HEK293 (cell line): ENCODE measurements around the gene MAPK11.

Experiments used
- CTCF ChIA-PET: fragments of 350-600 bp; formaldehyde crosslinking; extraction: SDS; loops from one replicate; lab custom pipeline; 2021; ENCODE audit warnings: antibody characterized with exemption; lab: Yijun Ruan, JAX
- POLR2A ChIA-PET: fragments of 300-600 bp; formaldehyde crosslinking; extraction: SDS; loops from one replicate; lab custom pipeline; 2020; ENCODE audit warnings: antibody characterized with exemption, inconsistent platforms; lab: Yijun Ruan, JAX
- H3K27ac ChIP-seq: fragments of 200-500 bp; sonication (Bioruptor generic); 2 replicates; pipeline ENCODE4 v1.5.1; 2014; ENCODE audit warnings: low read depth, low read length, control low read depth, inconsistent platforms; ENCODE audit errors: extremely low read depth
- H3K36me3 ChIP-seq, 2 experiments: fragments of 200-500 bp in 1 of 2; sonication (Bioruptor generic) in 1 of 2; 1 replicate in 1 of 2; 2 replicates in 1 of 2; pipeline ENCODE4 v1.5.1; 2014 to 2017; ENCODE audit warnings: inconsistent platforms in 2 of 2, low read length in 2 of 2; ENCODE audit not compliant: control insufficient read depth in 2 of 2, insufficient read depth in 1 of 2
- H3K4me1 ChIP-seq: fragments of 200-500 bp; sonication (Bioruptor generic); 2 replicates; pipeline ENCODE4 v1.5.1; 2014; ENCODE audit warnings: mild to moderate bottlenecking, low read length, inconsistent platforms; ENCODE audit not compliant: control insufficient read depth, insufficient read depth
- H3K4me3 ChIP-seq: 2 replicates; pipeline ENCODE4 v1.5.1; 2011; ENCODE audit warnings: low read depth, mild to moderate bottlenecking, control low read depth, low read length, moderate library complexity
- H3K9me3 ChIP-seq: fragments of 200-500 bp; sonication (Bioruptor generic); 2 replicates; pipeline ENCODE4 v1.5.1; 2014; ENCODE audit warnings: low read depth, low read length, inconsistent platforms; ENCODE audit not compliant: control insufficient read depth, insufficient read depth
- BCL11A ChIP-seq: fragments of 450-650 bp; formaldehyde crosslinking; IDR thresholded peaks from 2 replicates; pipeline ENCODE4 v1.5.1; 2016; ENCODE audit warnings: low read depth, missing biosample characterization, missing genetic modification characterization
- BCL11B ChIP-seq: fragments of 450-650 bp; formaldehyde crosslinking; IDR thresholded peaks from 2 replicates; pipeline ENCODE4 v1.5.1; 2016; ENCODE audit warnings: low read depth, missing biosample characterization, missing genetic modification characterization
- FEZF1 ChIP-seq: fragments of 450-650 bp; formaldehyde crosslinking; IDR thresholded peaks from 2 replicates; pipeline ENCODE4 v1.5.1; 2016; ENCODE audit warnings: missing biosample characterization, missing genetic modification characterization
- ZNF121 ChIP-seq: fragments of 450-650 bp; formaldehyde crosslinking; IDR thresholded peaks from 2 replicates; pipeline ENCODE4 v1.5.1; 2016; ENCODE audit warnings: missing biosample characterization, missing genetic modification characterization
- ZNF600 ChIP-seq: fragments of 450-650 bp; formaldehyde crosslinking; IDR thresholded peaks from 2 replicates; pipeline ENCODE4 v1.5.1; 2016; ENCODE audit warnings: missing biosample characterization, missing genetic modification characterization
- ZNF677 ChIP-seq: fragments of 450-650 bp; IDR thresholded peaks from 2 replicates; pipeline ENCODE4 v1.5.0; 2018; ENCODE audit warnings: missing biosample characterization, mild to moderate bottlenecking, missing genetic modification characterization, moderate library complexity
- TF ChIP-seq, protein P1 (sequence below): fragments of 450-650 bp; formaldehyde crosslinking; IDR thresholded peaks from 2 replicates; pipeline ENCODE4 v1.5.1; 2016; ENCODE audit warnings: missing biosample characterization, missing genetic modification characterization
- TF ChIP-seq, protein P2 (sequence below): fragments of 450-650 bp; formaldehyde crosslinking; IDR thresholded peaks from 2 replicates; pipeline ENCODE4 v1.5.0; 2017; ENCODE audit warnings: missing biosample characterization, missing genetic modification characterization, borderline replicate concordance
- TF ChIP-seq, protein P3 (sequence below): fragments of 450-650 bp; formaldehyde crosslinking; IDR thresholded peaks from 2 replicates; pipeline ENCODE4 v1.5.1; 2016; ENCODE audit warnings: missing biosample characterization, missing genetic modification characterization

The MAPK11 gene

DNA sequence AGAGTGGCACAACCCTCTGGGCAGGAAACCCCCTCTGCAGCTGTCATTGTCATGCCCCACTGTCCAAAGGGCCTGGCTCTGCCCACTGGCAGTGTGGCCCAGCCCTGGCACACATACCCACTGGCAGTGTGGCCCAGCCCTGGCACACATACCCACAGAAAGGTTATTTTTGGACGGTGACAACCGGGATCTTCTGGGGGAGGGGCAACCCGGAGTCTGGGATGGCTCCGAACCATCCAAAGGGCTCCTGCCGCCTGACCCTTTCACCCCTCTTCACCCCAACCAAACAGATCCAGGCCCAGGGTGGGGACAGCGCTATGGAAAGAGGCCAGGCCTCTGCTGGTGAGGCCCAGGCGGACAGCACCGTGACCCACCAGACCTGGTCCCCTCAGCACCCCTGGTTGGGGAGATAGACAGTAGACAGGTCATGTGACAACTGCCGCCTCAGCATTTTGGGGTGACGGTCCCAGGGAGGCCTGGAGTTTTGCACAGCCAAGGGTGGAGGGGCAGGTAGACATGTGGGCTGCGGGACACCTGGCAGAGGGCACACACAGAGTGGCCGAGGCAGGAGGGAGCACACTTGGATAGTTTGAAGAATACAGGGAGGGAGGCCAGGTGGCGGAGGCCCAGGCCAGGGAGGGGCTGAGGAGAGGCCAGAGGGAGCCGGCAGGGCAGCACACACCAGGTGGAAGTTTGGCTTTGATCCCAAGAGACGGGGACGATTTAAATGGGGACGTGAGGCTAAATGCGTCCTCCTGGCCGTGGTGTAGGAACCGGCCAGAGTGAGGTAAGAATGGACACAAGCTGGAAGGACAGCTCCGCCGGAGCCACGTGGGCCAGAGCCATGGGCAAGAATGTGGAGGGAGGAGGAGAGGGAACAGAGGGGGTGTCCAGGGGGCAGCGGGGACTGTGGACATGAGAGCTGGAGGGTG, 11.6 kb downstream of the MAPK11 start:
- Histone ChIP-seq H3K4me1 (peaks cover 11% of the 10 kb centered on the region), H3K36me3 (peaks cover 0 to 59% of the 10 kb centered on the region in 2 experiments; a peak in 2 of 3 replicates), H3K9me3 (no peaks in the 10 kb centered on the region), H3K27ac (no peak overlapping the region), H3K4me3 (no peak overlapping the region)
- POLR2A ChIA-PET = no interaction called here
- CTCF ChIA-PET = interaction anchor here (0.6 to 1.0 kb wide), 2 partner anchors 69 to 77 kb away, joined by 3 read pairs; no protein-coding TSS in a partner anchor
- TF ChIP-seq, protein P1, sequence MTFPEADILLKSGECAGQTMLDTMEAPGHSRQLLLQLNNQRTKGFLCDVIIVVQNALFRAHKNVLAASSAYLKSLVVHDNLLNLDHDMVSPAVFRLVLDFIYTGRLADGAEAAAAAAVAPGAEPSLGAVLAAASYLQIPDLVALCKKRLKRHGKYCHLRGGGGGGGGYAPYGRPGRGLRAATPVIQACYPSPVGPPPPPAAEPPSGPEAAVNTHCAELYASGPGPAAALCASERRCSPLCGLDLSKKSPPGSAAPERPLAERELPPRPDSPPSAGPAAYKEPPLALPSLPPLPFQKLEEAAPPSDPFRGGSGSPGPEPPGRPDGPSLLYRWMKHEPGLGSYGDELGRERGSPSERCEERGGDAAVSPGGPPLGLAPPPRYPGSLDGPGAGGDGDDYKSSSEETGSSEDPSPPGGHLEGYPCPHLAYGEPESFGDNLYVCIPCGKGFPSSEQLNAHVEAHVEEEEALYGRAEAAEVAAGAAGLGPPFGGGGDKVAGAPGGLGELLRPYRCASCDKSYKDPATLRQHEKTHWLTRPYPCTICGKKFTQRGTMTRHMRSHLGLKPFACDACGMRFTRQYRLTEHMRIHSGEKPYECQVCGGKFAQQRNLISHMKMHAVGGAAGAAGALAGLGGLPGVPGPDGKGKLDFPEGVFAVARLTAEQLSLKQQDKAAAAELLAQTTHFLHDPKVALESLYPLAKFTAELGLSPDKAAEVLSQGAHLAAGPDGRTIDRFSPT (tag by site-specific recombination) = peak; percentile 64
- TF ChIP-seq ZNF121 (tag by site-specific recombination) = no peak

DNA sequence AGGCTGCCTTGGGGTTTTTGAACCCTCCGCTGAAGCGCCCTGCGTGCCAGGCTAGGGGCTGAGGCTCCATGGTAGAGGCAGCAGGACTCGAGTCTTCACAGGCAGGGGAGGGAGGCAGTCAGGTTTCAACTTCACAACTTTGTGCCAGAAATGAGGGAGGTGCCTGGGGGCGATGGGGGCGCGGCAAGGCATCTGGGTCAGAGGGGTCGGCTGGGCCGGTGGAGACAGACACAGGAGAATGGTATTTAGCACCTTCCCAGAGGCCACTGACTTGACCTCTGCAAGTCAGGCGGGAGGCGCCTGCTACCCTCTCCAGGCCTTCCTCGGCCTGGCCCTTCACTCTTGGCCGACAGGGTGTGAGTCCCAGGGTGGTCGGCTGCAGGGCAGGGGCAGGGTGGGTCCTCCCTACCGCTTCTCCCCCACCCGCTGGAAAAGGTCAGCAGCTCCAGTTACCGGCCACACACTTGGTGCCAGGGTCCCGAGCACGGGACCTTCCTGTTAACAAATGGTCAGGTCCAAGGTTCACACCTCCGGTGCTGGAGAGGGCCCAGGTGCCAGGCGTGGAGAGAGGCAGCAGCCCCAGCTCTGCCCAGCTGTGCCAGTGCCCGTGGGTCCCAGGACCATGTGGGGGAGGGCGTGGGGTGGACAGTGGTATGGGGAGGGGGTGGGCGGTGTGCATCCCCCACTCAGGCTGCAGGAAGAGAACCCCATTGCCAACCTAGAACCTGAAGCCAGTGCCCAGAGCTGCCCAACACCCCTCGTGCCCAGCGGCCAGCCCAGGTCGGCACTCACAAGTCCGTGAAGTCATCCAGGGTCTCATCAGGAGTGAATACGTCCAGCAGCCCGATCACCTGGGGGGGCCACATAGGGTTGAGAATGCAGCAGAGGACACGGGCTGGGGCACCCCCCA, 12.5 kb downstream of the MAPK11 start:
- Histone ChIP-seq H3K36me3 (peaks cover 0 to 67% of the 10 kb centered on the region in 2 experiments; a peak in 2 of 3 replicates), H3K27ac (no peak overlapping the region), H3K9me3 (no peaks in the 10 kb centered on the region), H3K4me3 (no peak overlapping the region), H3K4me1 (peaks cover 8% of the 10 kb centered on the region)
- CTCF ChIA-PET = interaction anchor here (0.6 kb wide), 1 partner anchor 78 kb away, joined by 3 read pairs; no protein-coding TSS in a partner anchor
- POLR2A ChIA-PET = no interaction called here
- peak; percentile 50; the same call in 1 of the 2 replicates for TF ChIP-seq BCL11B
- TF ChIP-seq FEZF1 (tag by site-specific recombination) = no peak
- TF ChIP-seq BCL11A = 0 out of 2 replicates have a peak, but pooled peaks have one; percentile 10
- TF ChIP-seq, protein P2, sequence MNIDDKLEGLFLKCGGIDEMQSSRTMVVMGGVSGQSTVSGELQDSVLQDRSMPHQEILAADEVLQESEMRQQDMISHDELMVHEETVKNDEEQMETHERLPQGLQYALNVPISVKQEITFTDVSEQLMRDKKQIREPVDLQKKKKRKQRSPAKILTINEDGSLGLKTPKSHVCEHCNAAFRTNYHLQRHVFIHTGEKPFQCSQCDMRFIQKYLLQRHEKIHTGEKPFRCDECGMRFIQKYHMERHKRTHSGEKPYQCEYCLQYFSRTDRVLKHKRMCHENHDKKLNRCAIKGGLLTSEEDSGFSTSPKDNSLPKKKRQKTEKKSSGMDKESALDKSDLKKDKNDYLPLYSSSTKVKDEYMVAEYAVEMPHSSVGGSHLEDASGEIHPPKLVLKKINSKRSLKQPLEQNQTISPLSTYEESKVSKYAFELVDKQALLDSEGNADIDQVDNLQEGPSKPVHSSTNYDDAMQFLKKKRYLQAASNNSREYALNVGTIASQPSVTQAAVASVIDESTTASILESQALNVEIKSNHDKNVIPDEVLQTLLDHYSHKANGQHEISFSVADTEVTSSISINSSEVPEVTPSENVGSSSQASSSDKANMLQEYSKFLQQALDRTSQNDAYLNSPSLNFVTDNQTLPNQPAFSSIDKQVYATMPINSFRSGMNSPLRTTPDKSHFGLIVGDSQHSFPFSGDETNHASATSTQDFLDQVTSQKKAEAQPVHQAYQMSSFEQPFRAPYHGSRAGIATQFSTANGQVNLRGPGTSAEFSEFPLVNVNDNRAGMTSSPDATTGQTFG (tag by site-specific recombination) = no peak
- TF ChIP-seq, protein P3, sequence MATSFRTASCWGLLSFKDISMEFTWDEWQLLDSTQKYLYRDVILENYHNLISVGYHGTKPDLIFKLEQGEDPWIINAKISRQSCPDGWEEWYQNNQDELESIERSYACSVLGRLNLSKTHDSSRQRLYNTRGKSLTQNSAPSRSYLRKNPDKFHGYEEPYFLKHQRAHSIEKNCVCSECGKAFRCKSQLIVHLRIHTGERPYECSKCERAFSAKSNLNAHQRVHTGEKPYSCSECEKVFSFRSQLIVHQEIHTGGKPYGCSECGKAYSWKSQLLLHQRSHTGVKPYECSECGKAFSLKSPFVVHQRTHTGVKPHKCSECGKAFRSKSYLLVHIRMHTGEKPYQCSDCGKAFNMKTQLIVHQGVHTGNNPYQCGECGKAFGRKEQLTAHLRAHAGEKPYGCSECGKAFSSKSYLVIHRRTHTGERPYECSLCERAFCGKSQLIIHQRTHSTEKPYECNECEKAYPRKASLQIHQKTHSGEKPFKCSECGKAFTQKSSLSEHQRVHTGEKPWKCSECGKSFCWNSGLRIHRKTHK (tag by site-specific recombination) = no peak

DNA sequence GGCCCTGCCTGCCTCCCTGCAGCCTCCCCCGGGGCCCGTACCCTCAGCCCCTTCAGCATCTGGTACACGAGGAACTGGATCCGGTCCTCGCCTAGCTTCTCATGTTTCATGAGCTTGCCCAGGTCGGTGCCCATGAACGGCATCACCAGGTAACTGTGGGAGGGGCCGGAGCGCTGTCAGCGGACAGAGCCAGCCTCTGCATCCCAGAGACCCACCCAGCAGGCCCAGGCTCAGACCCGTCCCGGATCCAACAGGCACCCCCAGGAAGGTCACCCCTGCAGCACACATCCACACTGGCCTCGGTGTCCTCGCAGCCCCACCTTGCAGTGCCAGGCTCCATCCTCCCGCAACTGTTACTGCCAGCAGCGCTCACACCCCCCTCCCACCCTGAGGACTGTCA, 13.1 kb downstream of the MAPK11 start:
- no peaks in the 10 kb centered on the region for H3K9me3 ChIP-seq
- H3K4me1 ChIP-seq = peaks cover 2% of the 10 kb centered on the region; the same call in 1 of the 2 replicates
- TF ChIP-seq ZNF600 (tag by site-specific recombination) (peak; percentile 23; the same call in 1 of the 2 replicates), ZNF677 (no peak)
- no peak overlapping the region for H3K27ac ChIP-seq
- H3K4me3 ChIP-seq = no peak overlapping the region
- CTCF ChIA-PET = no interaction called here
- POLR2A ChIA-PET = no interaction called here
- H3K36me3 ChIP-seq = peaks cover 0 to 74% of the 10 kb centered on the region in 2 experiments; a peak in 2 of 3 replicates
